A549 (cell line): ENCODE measurements around the gene ESYT1. TPM values are rescaled to one million over a fixed set of nuclear protein-coding genes. Genes with fewer than 3 reads are reported as not detected.
A peak's percentile ranks its signal among the peaks of the same experiment; 100 is the strongest.

Experiments
- ATAC-seq, 2 experiments: fragments of 200-7000 bp in 1 of 2; fragments of >200 bp in 1 of 2; cut with Nextera tagmentation in 1 of 2; cut with Tn5 transposase in 1 of 2; 3 replicates each; pipeline versions ENCODE4 v1.8.0 to v1.9.1; 2018 to 2020; ENCODE audit warnings: mild to moderate bottlenecking in 1 of 2, moderate library complexity in 1 of 2
- CTCF ChIA-PET: fragments of 300-600 bp; sonication (Branson Sonifier 250); formaldehyde crosslinking; extraction: SDS; loops from one replicate; lab custom pipeline; 2021; ENCODE audit warnings: antibody characterized with exemption, inconsistent platforms; lab: Yijun Ruan, JAX
- POLR2A ChIA-PET: fragments of 350-600 bp; formaldehyde crosslinking; extraction: SDS; loops from one replicate; lab custom pipeline; 2021; ENCODE audit warnings: antibody characterized with exemption, inconsistent platforms; lab: Yijun Ruan, JAX
- DNase-seq, 2 experiments: peaks; one replicate each; pipeline versions ENCODE4 v3.0.0 to v3.0.0-alpha.2; 2011 to 2016; ENCODE audit warnings: low read depth in 1 of 2, low spot score in 1 of 2
- FAIRE-seq: peaks from 2 replicates; lab custom pipeline; 2011; peaks lifted over from hg19 to GRCh38; lab: Jason Lieb, UNC
- H3K27ac ChIP-seq, 2 experiments: fragments of >200 bp; sonication (Bioruptor Twin); formaldehyde crosslinking; 3 replicates each; pipeline ENCODE4 v1.5.1; 2016 to 2017
- H3K4me1 ChIP-seq: fragments of >200 bp; sonication (Bioruptor Twin); formaldehyde crosslinking; 3 replicates; pipeline ENCODE4 v1.6.1; 2016
- H3K4me2 ChIP-seq: fragments of >200 bp; sonication (Bioruptor Twin); formaldehyde crosslinking; 3 replicates; pipeline ENCODE4 v1.6.1; 2016
- H3K4me3 ChIP-seq: fragments of >200 bp; sonication (Bioruptor Twin); formaldehyde crosslinking; 3 replicates; pipeline ENCODE4 v1.5.1; 2016
- H3K9me3 ChIP-seq: fragments of >200 bp; sonication (Bioruptor Twin); formaldehyde crosslinking; 3 replicates; pipeline ENCODE4 v1.6.1; 2016
- CBX8 ChIP-seq: fragments of 200-600 bp; sonication (generic); IDR thresholded peaks from 2 replicates; pipeline ENCODE4 v1.6.1; 2016
- EHF ChIP-seq: fragments of 250-450 bp; sonication (Bioruptor Pico); IDR thresholded peaks from 2 replicates; pipeline ENCODE4 v1.5.0; 2020; ENCODE audit warnings: mild to moderate bottlenecking
- FOSL2 ChIP-seq, 2 experiments: fragments of 450-650 bp in 1 of 2; fragments of >200 bp in 1 of 2; sonication (Bioruptor Twin) in 1 of 2; formaldehyde crosslinking; IDR thresholded peaks; 2 replicates each; pipeline versions ENCODE4 v1.5.0 to v1.6.1; 2016 to 2020; ENCODE audit warnings: mild to moderate bottlenecking in 1 of 2, moderate library complexity in 1 of 2
- FOXS1 ChIP-seq: fragments of 250-450 bp; sonication (Bioruptor Pico); IDR thresholded peaks from 2 replicates; pipeline ENCODE4 v1.5.0; 2020; ENCODE audit warnings: mild to moderate bottlenecking, moderate library complexity
- HDAC2 ChIP-seq: fragments of 200-600 bp; sonication (generic); IDR thresholded peaks from 2 replicates; pipeline ENCODE4 v1.6.1; 2016
- HEYL ChIP-seq: fragments of 250-450 bp; sonication (Bioruptor Pico); IDR thresholded peaks from 2 replicates; pipeline ENCODE4 v1.8.0; 2021; ENCODE audit warnings: mild to moderate bottlenecking, moderate library complexity
- HOXA7 ChIP-seq: fragments of 250-450 bp; sonication (Bioruptor Pico); IDR thresholded peaks from 2 replicates; pipeline ENCODE4 v1.5.0; 2020; ENCODE audit warnings: mild to moderate bottlenecking, moderate library complexity
- HOXB13 ChIP-seq: fragments of 250-450 bp; sonication (Bioruptor Pico); IDR thresholded peaks from 2 replicates; pipeline ENCODE4 v1.5.0; 2020; ENCODE audit warnings: low read depth, mild to moderate bottlenecking, moderate library complexity
- JUNB ChIP-seq: fragments of >200 bp; sonication (Bioruptor Twin); formaldehyde crosslinking; IDR thresholded peaks from 2 replicates; pipeline ENCODE4 v1.6.1; 2016
- KDM1A ChIP-seq: fragments of 200-600 bp; sonication (generic); IDR thresholded peaks from 2 replicates; pipeline ENCODE4 v1.6.1; 2016; ENCODE audit warnings: low read depth, mild to moderate bottlenecking
- MAZ ChIP-seq: fragments of 150-350 bp; IDR thresholded peaks from 2 replicates; pipeline ENCODE4 v1.6.1; 2014; ENCODE audit warnings: antibody characterized with exemption, low read depth, low read length, borderline replicate concordance
- MYC ChIP-seq: IDR thresholded peaks from 2 replicates; pipeline ENCODE4 v1.6.1; 2012; ENCODE audit warnings: mild to moderate bottlenecking, inconsistent platforms, low read length, improper control_type of control experiment, borderline replicate concordance
- NPAS2 ChIP-seq: fragments of 250-450 bp; sonication (Bioruptor Pico); IDR thresholded peaks from 2 replicates; pipeline ENCODE4 v1.8.0; 2022; ENCODE audit warnings: mild to moderate bottlenecking, moderate library complexity, borderline replicate concordance
- NR3C1 ChIP-seq: fragments of >200 bp; sonication (Bioruptor Twin); formaldehyde crosslinking; IDR thresholded peaks from 3 replicates; pipeline ENCODE4 v1.6.1; 2017
- POLR2AphosphoS2 ChIP-seq: conservative IDR thresholded peaks from 2 replicates; pipeline ENCODE4 v1.6.1; 2012; ENCODE audit warnings: low read length, improper control_type of control experiment, inconsistent platforms
- RARB ChIP-seq: fragments of 250-450 bp; sonication (Bioruptor Pico); IDR thresholded peaks from 2 replicates; pipeline ENCODE4 v1.8.0; 2021; ENCODE audit warnings: mild to moderate bottlenecking, moderate library complexity
- RCOR1 ChIP-seq: fragments of 150-350 bp; IDR thresholded peaks from 2 replicates; pipeline ENCODE4 v1.6.1; 2014; ENCODE audit warnings: antibody characterized with exemption, low read length, low read depth
- RFX5 ChIP-seq: fragments of 450-650 bp; IDR thresholded peaks from 2 replicates; pipeline ENCODE4 v1.7.1; 2014; ENCODE audit warnings: antibody characterized with exemption, mild to moderate bottlenecking, moderate library complexity
- TFCP2L1 ChIP-seq: fragments of 250-450 bp; sonication (Bioruptor Pico); IDR thresholded peaks from 2 replicates; pipeline ENCODE4 v1.5.0; 2021; ENCODE audit warnings: mild to moderate bottlenecking
- TP53 ChIP-seq: fragments of 250-450 bp; sonication (Bioruptor Pico); IDR thresholded peaks from 2 replicates; pipeline ENCODE4 v1.5.0; 2021; ENCODE audit warnings: mild to moderate bottlenecking, moderate library complexity
- ZC3H11A ChIP-seq: fragments of 450-650 bp; IDR thresholded peaks from 2 replicates; pipeline ENCODE4 v1.6.1; 2014; ENCODE audit warnings: antibody characterized with exemption, mild to moderate bottlenecking
- ZFP36 ChIP-seq: fragments of 450-650 bp; IDR thresholded peaks from 2 replicates; pipeline ENCODE4 v1.6.1; 2014; ENCODE audit warnings: borderline replicate concordance; ENCODE audit not compliant: partially characterized antibody
- ZSCAN20 ChIP-seq: fragments of 250-450 bp; sonication (Bioruptor Pico); IDR thresholded peaks from 2 replicates; pipeline ENCODE4 v1.8.0; 2022; ENCODE audit warnings: mild to moderate bottlenecking, moderate library complexity
- WGBS: methylation state at CpG from one replicate; pipeline ENCODE4 v1.1.6; 2017; ENCODE audit errors: missing lambda C conversion rate; 5-methylcytosine and 5-hydroxymethylcytosine counted together
- polyA plus RNA-seq, 4 experiments: library from polyadenylated mRNA; depleted of rRNA in 3 of 4; stranded (reverse); fragments of >200 nt; fragmentation: RNase III in 1 of 4; extraction: RNeasy Plus Mini Kit Qiagen cat#74134 plus additional on column Dnase treatment in 1 of 4; gene quantifications; 2 replicates in 3 of 4; 3 replicates in 1 of 4; pipeline ENCODE4 v1.2.3, GENCODE V29; 2011 to 2017
- TF ChIP-seq, protein P1 (sequence below): IDR thresholded peaks from 2 replicates; pipeline ENCODE4 v1.6.1; 2012
- TF ChIP-seq, protein P2 (sequence below): IDR thresholded peaks from 2 replicates; pipeline ENCODE4 v1.6.1; 2012; ENCODE audit warnings: low read depth, borderline replicate concordance
- TF ChIP-seq, protein P3 (sequence below): fragments of 150-350 bp; IDR thresholded peaks from 2 replicates; pipeline ENCODE4 v1.6.1; 2014; ENCODE audit warnings: low read depth, mild to moderate bottlenecking, low read length
- TF ChIP-seq, protein P4 (sequence below): fragments of >200 bp; sonication (Bioruptor Twin); formaldehyde crosslinking; IDR thresholded peaks from 2 replicates; pipeline ENCODE4 v1.6.1; 2016

Gene ESYT1
- polyA plus RNA-seq, 2 of the 4 experiments (the other 2 are of a cell fraction): 54.2 to 72.4 TPM

DNA sequence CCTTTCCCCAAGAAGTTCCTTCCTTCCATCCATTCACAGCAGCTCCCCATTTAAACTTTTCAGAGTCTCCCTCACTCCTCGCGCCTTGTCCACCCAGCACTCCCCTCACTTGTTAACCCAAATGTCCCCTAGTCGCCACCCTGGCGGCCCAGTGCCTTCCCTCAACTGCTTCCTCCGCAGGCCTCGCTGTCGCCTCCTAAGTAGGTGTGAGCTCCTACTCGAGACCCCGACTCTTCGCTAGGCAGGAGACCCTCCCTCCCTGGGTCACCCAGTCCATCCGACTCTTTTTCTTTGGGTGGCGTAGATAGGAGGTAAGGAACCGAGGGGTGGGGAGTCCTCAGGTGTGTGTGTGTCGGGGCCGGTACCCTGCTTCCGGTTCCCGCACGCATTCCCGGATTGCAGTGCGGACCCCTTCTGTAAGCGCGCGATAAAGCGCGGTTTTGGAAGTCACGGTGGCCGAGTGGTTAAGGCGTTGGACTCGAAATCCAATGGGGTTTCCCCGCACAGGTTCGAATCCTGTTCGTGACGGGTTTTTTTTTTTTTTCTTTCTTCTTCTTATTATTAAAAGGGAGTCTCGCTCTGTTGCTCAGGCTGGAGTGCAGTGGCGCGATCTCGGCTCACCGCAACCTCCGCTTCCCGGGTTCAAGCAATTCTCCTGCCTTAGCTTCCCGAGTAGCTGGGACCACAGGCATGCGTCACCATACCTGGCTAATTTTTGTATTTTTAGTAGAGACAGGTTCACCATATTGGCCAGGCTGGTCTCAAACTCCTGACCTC is 62.0 kb downstream of the ESYT1 start (continued):
- TF ChIP-seq, protein P1, sequence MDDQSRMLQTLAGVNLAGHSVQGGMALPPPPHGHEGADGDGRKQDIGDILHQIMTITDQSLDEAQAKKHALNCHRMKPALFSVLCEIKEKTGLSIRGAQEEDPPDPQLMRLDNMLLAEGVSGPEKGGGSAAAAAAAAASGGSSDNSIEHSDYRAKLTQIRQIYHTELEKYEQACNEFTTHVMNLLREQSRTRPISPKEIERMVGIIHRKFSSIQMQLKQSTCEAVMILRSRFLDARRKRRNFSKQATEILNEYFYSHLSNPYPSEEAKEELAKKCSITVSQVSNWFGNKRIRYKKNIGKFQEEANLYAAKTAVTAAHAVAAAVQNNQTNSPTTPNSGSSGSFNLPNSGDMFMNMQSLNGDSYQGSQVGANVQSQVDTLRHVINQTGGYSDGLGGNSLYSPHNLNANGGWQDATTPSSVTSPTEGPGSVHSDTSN: no peak
- TF ChIP-seq NR3C1 (no peak), CBX8 (no peak), POLR2AphosphoS2 (no peak), NPAS2 (CRISPR knock-in tag) (no peak), HDAC2 (no peak), KDM1A (no peak), ZFP36 (peak; percentile 34), FOXS1 (CRISPR knock-in tag) (no peak), RFX5 (no peak), ZSCAN20 (CRISPR knock-in tag) (peak; percentile 73; the same call in 1 of the 2 replicates), ZC3H11A (no peak), MAZ (no peak), FOSL2 (IDR thresholded peaks at IDR 0.05) (no peak), FOSL2 (CRISPR knock-in tag; IDR thresholded peaks at IDR 0.05) (no peak), RCOR1 (no peak), RARB (no peak; the same call in 1 of the 2 replicates), TFCP2L1 (CRISPR knock-in tag) (no peak)
- TF ChIP-seq, protein P2, sequence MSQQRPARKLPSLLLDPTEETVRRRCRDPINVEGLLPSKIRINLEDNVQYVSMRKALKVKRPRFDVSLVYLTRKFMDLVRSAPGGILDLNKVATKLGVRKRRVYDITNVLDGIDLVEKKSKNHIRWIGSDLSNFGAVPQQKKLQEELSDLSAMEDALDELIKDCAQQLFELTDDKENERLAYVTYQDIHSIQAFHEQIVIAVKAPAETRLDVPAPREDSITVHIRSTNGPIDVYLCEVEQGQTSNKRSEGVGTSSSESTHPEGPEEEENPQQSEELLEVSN: no peak
- TF ChIP-seq, protein P3, sequence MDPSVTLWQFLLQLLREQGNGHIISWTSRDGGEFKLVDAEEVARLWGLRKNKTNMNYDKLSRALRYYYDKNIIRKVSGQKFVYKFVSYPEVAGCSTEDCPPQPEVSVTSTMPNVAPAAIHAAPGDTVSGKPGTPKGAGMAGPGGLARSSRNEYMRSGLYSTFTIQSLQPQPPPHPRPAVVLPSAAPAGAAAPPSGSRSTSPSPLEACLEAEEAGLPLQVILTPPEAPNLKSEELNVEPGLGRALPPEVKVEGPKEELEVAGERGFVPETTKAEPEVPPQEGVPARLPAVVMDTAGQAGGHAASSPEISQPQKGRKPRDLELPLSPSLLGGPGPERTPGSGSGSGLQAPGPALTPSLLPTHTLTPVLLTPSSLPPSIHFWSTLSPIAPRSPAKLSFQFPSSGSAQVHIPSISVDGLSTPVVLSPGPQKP: 0 out of 2 replicates have a peak, but pooled peaks have one; percentile 62

DNA sequence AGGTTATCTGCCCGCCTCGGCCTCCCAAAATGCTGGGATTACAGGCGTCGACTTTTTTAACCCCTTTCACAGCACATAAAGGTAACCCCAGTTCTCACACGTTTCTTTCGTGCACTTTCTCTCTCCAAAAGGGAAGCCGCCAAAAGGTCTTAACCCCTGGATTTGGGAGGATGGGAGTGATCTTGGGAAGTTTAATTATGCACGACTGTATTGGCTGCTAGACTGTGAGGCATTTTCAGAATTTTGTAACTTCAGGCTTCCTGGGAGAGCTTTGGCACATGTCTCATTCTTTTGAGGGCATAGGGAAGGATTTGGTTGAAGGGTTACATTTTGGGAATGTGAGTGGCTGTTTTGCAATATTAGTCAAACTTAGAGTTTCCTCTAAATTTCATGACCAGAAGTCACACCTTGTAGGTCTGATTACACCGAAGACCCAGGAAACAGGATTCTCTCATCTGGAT is 62.7 kb downstream of the ESYT1 start:
- peak overlapping the region; percentile 74 for H3K4me2 ChIP-seq
- ATAC-seq (no peak), FAIRE-seq (no peak), DNase-seq (peak; percentile 16 to 33)
- H3K4me3 ChIP-seq: peak overlapping the region; percentile 81
- H3K4me1 ChIP-seq: peaks cover 13% of the 10 kb centered on the region
- H3K9me3 ChIP-seq: no peaks in the 10 kb centered on the region
- WGBS: 36% methylated on average over 9 of the region's 9 CpGs
- CTCF ChIA-PET: interaction anchor here (0.5 to 6.8 kb wide), 17 partner anchors 8 to 273 kb away, joined by 3 to 204 read pairs (median 13); partner anchors contain the start of genes ANKRD52, CNPY2, CS and ESYT1
- POLR2A ChIA-PET: interaction anchor here (0.7 to 0.8 kb wide), 3 partner anchors 42 to 277 kb away, joined by 3 to 5 read pairs (median 4); no protein-coding TSS in a partner anchor
- H3K27ac ChIP-seq: peak overlapping the region; percentile 83 to 99
- TF ChIP-seq, protein P4, sequence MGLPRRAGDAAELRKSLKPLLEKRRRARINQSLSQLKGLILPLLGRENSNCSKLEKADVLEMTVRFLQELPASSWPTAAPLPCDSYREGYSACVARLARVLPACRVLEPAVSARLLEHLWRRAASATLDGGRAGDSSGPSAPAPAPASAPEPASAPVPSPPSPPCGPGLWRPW: no peak
- TF ChIP-seq HOXB13: no peak
- no peak for TF ChIP-seq NPAS2 (CRISPR knock-in tag)
- TF ChIP-seq KDM1A: no peak
- TF ChIP-seq TP53: no peak

DNA sequence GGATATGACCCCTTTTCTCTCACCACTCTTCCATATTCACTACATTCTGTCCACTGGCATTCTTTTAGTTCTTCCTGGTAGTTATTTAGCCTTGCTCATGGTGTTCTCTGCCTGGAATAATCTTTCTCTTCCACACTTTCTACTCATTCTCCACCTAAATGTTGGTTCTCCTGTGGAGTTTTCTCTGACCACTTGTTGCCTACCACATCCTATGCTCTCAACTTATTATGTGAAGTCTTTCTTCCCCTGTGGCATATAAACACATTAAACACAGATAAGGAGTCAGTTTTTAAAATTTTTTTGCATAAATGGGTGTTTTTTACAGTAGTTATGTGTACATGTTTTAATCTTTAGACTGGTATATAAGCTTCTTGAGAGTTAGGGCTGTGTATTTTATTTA is 64.5 kb downstream of the ESYT1 start:
- POLR2A ChIA-PET: no interaction called here
- Histone ChIP-seq H3K4me3 (no peak overlapping the region), H3K4me2 (no peak overlapping the region), H3K27ac (no peak overlapping the region)
- FAIRE-seq (no peak), DNase-seq (no peak)
- TF ChIP-seq HOXA7 (CRISPR knock-in tag) (no peak), JUNB (no peak), EHF (no peak), HEYL (CRISPR knock-in tag) (no peak), ZSCAN20 (CRISPR knock-in tag) (no peak), MYC (no peak)
- TF ChIP-seq, all 56 proteins: peak for 0
- CTCF ChIA-PET: interaction anchor here (0.8 to 6.5 kb wide), 12 partner anchors 9 to 444 kb away, joined by 3 to 204 read pairs (median 4); partner anchors contain the start of genes ESYT1, MYL6, NABP2 and RNF41
- H3K4me1 ChIP-seq: peaks cover 8% of the 10 kb centered on the region
- no peaks in the 10 kb centered on the region for H3K9me3 ChIP-seq
- no peak for ATAC-seq
